ENCODE data around the gene CXorf65. TPM values are rescaled to one million over a fixed set of nuclear protein-coding genes. Genes with fewer than 3 reads are reported as not detected.
A peak's percentile ranks its signal among the peaks of the same experiment; 100 is the strongest.

The CXorf65 gene
- total RNA-seq, 4 donors from 2014 or later: not detected

- intact Hi-C loops (cut with DNase I): no loop called here
- H3K4me1 ChIP-seq: no peaks in the 10 kb centered on the region
- H3K4me3 ChIP-seq (replicated peaks in 1 of 3): no peak overlapping the region
- H3K36me3 ChIP-seq: no peaks in the 10 kb centered on the region
- 75 to 79% methylated on average over 4 of the region's 4 CpGs for WGBS, 2 donors
- no peaks in the 10 kb centered on the region for H3K27me3 ChIP-seq
- DNase-seq: no peak
- TF ChIP-seq POLR2A (IDR thresholded peaks at IDR 0.05): no peak
- no peak for TF ChIP-seq CTCF (IDR thresholded peaks at IDR 0.05)
- H3K27ac ChIP-seq: no peak overlapping the region
- no peaks in the 10 kb centered on the region for H3K9me3 ChIP-seq
Measured at GRCh38 chrX:71107245-71107644, 705 bp upstream of the CXorf65 start.

GRCh38 chrX:71105628-71106027, 912 bp downstream of the CXorf65 start:
- no peak for DNase-seq
- TF ChIP-seq CTCF (IDR thresholded peaks at IDR 0.05) (no peak), POLR2A (IDR thresholded peaks at IDR 0.05) (no peak)
- no peaks in the 10 kb centered on the region for H3K27me3 ChIP-seq
- intact Hi-C loops (cut with DNase I): no loop called here
- H3K4me1 ChIP-seq: no peaks in the 10 kb centered on the region
- WGBS, 2 donors: 90 to 100% methylated on average over 3 of the region's 3 CpGs
- no peak overlapping the region for H3K27ac ChIP-seq
- no peaks in the 10 kb centered on the region for H3K9me3 ChIP-seq
- no peak overlapping the region for H3K4me3 ChIP-seq (replicated peaks in 1 of 3)
- H3K36me3 ChIP-seq: no peaks in the 10 kb centered on the region

GRCh38 chrX:71103110-71103983, 3.2 kb downstream of the CXorf65 start:
- intact Hi-C loops (cut with DNase I): no loop called here
- H3K27ac ChIP-seq: no peak overlapping the region

GRCh38 chrX:71102292-71102691, 4.2 kb downstream of the CXorf65 start:
- Histone ChIP-seq H3K27me3 (no peaks in the 10 kb centered on the region), H3K36me3 (no peaks in the 10 kb centered on the region), H3K9me3 (no peaks in the 10 kb centered on the region), H3K4me3 (replicated peaks in 1 of 3) (no peak overlapping the region), H3K4me1 (peaks cover 0 to 5% of the 10 kb centered on the region in 2 donors), H3K27ac (no peak overlapping the region)
- no peak for DNase-seq
- 74 to 86% methylated on average over 3 of the region's 3 CpGs for WGBS, 2 donors
- TF ChIP-seq POLR2A (IDR thresholded peaks at IDR 0.05) (no peak), CTCF (IDR thresholded peaks at IDR 0.05) (no peak)
- intact Hi-C loops (cut with DNase I): no loop called here

More at GRCh38 chrX:71103110-71103983, 3.2 kb downstream of the CXorf65 start:
- 42 to 51% methylated on average over 6 to 10 of the region's 10 CpGs for WGBS, 2 donors
- H3K27me3 ChIP-seq: no peaks in the 10 kb centered on the region
- H3K4me3 ChIP-seq (replicated peaks in 1 of 3): no peak overlapping the region
- H3K4me1 ChIP-seq: no peaks in the 10 kb centered on the region
- H3K36me3 ChIP-seq: no peaks in the 10 kb centered on the region
- no peaks in the 10 kb centered on the region for H3K9me3 ChIP-seq
- DNase-seq: peak in 1 of 2 donors; percentile 5
- no peak for TF ChIP-seq POLR2A (IDR thresholded peaks at IDR 0.05)
- TF ChIP-seq CTCF (IDR thresholded peaks at IDR 0.05): no peak
